Retinal pigment epithelial cell (primary cell): ENCODE measurements around the gene CSMD2.

Experiments
- DNase-seq: peaks from one replicate; pipeline ENCODE4 v3.0.0-alpha.2; 2010; ENCODE audit warnings: low read depth
- H3K4me3 ChIP-seq: 2 replicates; pipeline ENCODE4 v1.5.1; 2011; ENCODE audit warnings: mild to moderate bottlenecking, low read length, control low read depth, moderate library complexity
- TF ChIP-seq, protein P1 (sequence below): conservative IDR thresholded peaks from 2 replicates; pipeline ENCODE4 v1.5.1; 2011; ENCODE audit warnings: low read depth, low read length, control low read depth, inconsistent platforms

CSMD2 gene

GRCh38 chr1:33988161-33988560 lies 176.9 kb downstream of the CSMD2 start:
- TF ChIP-seq, protein P1, sequence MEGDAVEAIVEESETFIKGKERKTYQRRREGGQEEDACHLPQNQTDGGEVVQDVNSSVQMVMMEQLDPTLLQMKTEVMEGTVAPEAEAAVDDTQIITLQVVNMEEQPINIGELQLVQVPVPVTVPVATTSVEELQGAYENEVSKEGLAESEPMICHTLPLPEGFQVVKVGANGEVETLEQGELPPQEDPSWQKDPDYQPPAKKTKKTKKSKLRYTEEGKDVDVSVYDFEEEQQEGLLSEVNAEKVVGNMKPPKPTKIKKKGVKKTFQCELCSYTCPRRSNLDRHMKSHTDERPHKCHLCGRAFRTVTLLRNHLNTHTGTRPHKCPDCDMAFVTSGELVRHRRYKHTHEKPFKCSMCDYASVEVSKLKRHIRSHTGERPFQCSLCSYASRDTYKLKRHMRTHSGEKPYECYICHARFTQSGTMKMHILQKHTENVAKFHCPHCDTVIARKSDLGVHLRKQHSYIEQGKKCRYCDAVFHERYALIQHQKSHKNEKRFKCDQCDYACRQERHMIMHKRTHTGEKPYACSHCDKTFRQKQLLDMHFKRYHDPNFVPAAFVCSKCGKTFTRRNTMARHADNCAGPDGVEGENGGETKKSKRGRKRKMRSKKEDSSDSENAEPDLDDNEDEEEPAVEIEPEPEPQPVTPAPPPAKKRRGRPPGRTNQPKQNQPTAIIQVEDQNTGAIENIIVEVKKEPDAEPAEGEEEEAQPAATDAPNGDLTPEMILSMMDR: no peak
- DNase-seq: no peak
- H3K4me3 ChIP-seq: no peak overlapping the region

GRCh38 chr1:33986390-33987095 lies 178.5 kb downstream of the CSMD2 start:
- TF ChIP-seq, protein P1: no peak
- DNase-seq: peak; percentile 40
- H3K4me3 ChIP-seq: no peak overlapping the region

DNA sequence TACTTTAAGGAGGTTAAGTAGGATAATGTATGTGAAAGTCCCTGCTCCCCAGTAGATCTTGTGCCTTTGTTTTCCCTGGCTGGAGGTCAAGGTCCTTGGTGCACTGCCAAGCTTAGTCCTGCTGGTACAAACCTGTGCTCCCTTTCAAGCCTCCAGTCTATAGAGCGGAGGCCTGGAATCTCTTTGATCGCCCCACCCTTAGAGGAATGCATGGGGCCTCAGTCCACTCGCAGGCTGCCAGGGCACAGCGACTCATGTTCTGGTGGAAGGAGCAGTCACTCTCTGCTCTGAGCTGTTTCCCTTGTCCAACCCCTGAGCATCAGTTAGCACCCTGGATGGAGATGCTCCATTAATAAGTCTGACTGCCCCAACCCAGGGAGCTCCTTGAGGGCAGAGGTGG lies 179.4 kb downstream of the CSMD2 start:
- no peak overlapping the region for H3K4me3 ChIP-seq
- TF ChIP-seq, protein P1: no peak
- DNase-seq: no peak

- TF ChIP-seq, protein P1: no peak
- no peak for DNase-seq
- no peak overlapping the region for H3K4me3 ChIP-seq
These were observed 180.0 kb downstream of the CSMD2 start for GRCh38 chr1:33984906-33985565.

GRCh38 chr1:33982419-33982818 lies 182.6 kb downstream of the CSMD2 start:
- DNase-seq: no peak
- TF ChIP-seq, protein P1: no peak
- no peak overlapping the region for H3K4me3 ChIP-seq

DNA sequence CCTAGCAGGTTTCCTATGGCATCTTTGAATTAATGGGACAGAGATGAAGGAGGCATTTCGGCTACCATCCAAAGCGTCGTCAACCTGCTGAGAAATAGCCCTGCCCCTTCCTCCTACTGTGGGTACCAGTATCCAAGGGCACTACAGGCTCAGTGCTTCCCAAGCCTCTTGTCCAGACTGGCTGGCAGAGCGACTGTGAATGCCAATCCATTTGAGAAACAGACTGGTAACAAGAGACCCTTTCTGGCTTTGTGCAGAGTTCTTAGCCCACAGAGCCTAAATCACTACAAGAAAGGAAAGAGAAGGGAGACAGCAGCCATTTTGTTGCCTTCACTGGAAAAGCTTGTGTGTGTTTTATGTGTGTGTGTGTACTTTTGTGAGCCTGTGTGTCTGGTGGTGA lies 185.7 kb downstream of the CSMD2 start:
- no peak overlapping the region for H3K4me3 ChIP-seq
- no peak for DNase-seq
- TF ChIP-seq, protein P1: no peak

DNA sequence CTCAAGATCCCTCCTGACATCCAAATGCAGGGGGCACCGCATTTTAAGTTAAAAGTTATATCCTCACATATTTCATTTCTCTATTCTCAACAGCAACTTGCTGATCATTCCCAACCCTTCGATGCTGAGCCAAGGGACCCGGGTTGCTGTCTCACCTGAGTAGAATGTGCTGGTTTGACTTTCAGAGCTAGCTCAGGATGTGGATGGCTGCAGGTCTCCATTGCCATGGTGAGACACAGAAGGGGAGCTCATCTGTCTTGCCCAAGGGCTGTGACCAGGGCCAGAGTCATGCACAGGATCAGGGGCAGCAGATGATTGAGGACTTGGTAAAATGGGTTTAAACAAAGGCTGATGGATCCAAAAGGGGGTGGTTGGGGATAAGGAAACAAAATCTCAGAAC lies 189.1 kb downstream of the CSMD2 start:
- no peak for DNase-seq
- H3K4me3 ChIP-seq: no peak overlapping the region
- TF ChIP-seq, protein P1: no peak
